Left renal cortex interstitium (tissue), 4 donors: ENCODE results near the gene CREBL2. TPM values are rescaled to one million over a fixed set of nuclear protein-coding genes. Genes with fewer than 3 reads are reported as not detected.

Experiments
- polyA plus RNA-seq, 4 donors: library from polyadenylated mRNA; unstranded; fragments of 120-200 nt; gene quantifications; one replicate each; pipeline ENCODE4 v1.2.1, GENCODE V29; 2013; ENCODE audit not compliant: insufficient read length in 4 of 4

Gene CREBL2
- polyA plus RNA-seq, 4 donors, result 30.8 to 38.8 (median 33.6) TPM

Other genes with a start within 250 kb of the CREBL2 start
- 10 to 100 TPM; 23.8 to 27.7 (median 25.7) TPM for gene DUSP16, start 49.0 kb upstream of the CREBL2 start, polyA plus RNA-seq
- 1 to 10 TPM in 3 of 4 donors, under 1 TPM in 1; 0.94 to 2.2 (median 1.2) TPM for gene GPR19, start 84.3 kb downstream of the CREBL2 start, polyA plus RNA-seq
- 10 to 100 TPM; 60.7 to 81.3 (median 73.0) TPM for gene CDKN1B, start 105.5 kb downstream of the CREBL2 start, polyA plus RNA-seq
- gene APOLD1, start 173.8 kb downstream of the CREBL2 start, polyA plus RNA-seq, result 10 to 100 TPM in 2 of 4 donors, 1 to 10 TPM in 2; 7.4 to 14.5 (median 9.6) TPM
- 10 to 100 TPM; 71.7 to 77.8 (median 76.0) TPM for gene DDX47, start 201.5 kb downstream of the CREBL2 start, polyA plus RNA-seq